ENCODE measurements around the gene ANP32D.

DNA sequence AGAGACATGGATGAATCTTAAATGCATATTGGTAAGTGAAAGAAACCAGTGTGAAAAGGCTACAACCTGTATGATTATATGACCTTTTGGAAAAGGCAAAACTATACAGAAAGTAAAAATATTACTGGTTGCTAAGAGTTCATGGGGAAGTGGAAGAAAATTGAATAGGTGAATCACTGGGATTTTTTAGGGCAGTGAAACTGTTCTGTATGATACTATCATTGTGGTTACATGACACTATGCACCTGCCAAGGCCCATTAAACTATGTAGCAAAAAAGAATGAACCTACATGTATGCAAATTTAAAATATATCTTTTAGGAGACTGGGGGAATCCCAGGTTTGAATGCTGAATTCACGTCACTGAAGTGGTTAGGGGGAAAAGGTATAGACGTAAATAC lies 40.5 kb downstream of the ANP32D start:
- TF ChIP-seq ZNF560 (tag by site-specific recombination; IDR thresholded peaks at IDR 0.05; ENCODE audit: borderline replicate concordance) (no peak), ZBTB20 (tag by site-specific recombination; IDR thresholded peaks at IDR 0.05) (no peak), ZFP3 (tag by site-specific recombination; IDR thresholded peaks at IDR 0.05; ENCODE audit: low read depth) (no peak), ZNF24 (tag by site-specific recombination; IDR thresholded peaks at IDR 0.05) (no peak), ZBTB1 (tag by site-specific recombination; IDR thresholded peaks at IDR 0.05) (no peak), ZFP41 (tag by site-specific recombination; IDR thresholded peaks at IDR 0.05; ENCODE audit: borderline replicate concordance) (no peak), ZNF837 (tag by site-specific recombination; IDR thresholded peaks at IDR 0.05) (no peak), ZNF791 (tag by site-specific recombination; IDR thresholded peaks at IDR 0.05) (no peak), ZNF561 (tag by site-specific recombination; IDR thresholded peaks at IDR 0.05; ENCODE audit: borderline replicate concordance) (no peak), SP2 (tag by site-specific recombination; IDR thresholded peaks at IDR 0.05) (no peak)
- TF ChIP-seq, protein P1, sequence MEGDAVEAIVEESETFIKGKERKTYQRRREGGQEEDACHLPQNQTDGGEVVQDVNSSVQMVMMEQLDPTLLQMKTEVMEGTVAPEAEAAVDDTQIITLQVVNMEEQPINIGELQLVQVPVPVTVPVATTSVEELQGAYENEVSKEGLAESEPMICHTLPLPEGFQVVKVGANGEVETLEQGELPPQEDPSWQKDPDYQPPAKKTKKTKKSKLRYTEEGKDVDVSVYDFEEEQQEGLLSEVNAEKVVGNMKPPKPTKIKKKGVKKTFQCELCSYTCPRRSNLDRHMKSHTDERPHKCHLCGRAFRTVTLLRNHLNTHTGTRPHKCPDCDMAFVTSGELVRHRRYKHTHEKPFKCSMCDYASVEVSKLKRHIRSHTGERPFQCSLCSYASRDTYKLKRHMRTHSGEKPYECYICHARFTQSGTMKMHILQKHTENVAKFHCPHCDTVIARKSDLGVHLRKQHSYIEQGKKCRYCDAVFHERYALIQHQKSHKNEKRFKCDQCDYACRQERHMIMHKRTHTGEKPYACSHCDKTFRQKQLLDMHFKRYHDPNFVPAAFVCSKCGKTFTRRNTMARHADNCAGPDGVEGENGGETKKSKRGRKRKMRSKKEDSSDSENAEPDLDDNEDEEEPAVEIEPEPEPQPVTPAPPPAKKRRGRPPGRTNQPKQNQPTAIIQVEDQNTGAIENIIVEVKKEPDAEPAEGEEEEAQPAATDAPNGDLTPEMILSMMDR (tag by site-specific recombination; IDR thresholded peaks at IDR 0.05): no peak
- TF ChIP-seq, protein P2, sequence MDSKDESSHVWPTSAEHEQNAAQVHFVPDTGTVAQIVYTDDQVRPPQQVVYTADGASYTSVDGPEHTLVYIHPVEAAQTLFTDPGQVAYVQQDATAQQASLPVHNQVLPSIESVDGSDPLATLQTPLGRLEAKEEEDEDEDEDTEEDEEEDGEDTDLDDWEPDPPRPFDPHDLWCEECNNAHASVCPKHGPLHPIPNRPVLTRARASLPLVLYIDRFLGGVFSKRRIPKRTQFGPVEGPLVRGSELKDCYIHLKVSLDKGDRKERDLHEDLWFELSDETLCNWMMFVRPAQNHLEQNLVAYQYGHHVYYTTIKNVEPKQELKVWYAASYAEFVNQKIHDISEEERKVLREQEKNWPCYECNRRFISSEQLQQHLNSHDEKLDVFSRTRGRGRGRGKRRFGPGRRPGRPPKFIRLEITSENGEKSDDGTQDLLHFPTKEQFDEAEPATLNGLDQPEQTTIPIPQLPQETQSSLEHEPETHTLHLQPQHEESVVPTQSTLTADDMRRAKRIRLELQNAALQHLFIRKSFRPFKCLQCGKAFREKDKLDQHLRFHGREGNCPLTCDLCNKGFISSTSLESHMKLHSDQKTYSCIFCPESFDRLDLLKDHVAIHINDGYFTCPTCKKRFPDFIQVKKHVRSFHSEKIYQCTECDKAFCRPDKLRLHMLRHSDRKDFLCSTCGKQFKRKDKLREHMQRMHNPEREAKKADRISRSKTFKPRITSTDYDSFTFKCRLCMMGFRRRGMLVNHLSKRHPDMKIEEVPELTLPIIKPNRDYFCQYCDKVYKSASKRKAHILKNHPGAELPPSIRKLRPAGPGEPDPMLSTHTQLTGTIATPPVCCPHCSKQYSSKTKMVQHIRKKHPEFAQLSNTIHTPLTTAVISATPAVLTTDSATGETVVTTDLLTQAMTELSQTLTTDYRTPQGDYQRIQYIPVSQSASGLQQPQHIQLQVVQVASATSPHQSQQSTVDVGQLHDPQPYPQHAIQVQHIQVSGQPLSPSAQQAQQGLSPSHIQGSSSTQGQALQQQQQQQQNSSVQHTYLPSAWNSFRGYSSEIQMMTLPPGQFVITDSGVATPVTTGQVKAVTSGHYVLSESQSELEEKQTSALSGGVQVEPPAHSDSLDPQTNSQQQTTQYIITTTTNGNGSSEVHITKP (tag by site-specific recombination; IDR thresholded peaks at IDR 0.05): no peak

Measured in HEK293 (cell line).